GM18520 (cell line): ENCODE results near the gene KRT28.
"Not testable (repeated sequence)": the region's sequence is repeated elsewhere in the genome, so short reads cannot be mapped to it uniquely, and the experiment has no call there.

ENCODE experiments used
- ATAC-seq: cut with Tn5 transposase; IDR thresholded peaks from one replicate; pipeline ENCODE4 v1.9.1; 2021; ENCODE audit not compliant: unreplicated experiment

KRT28 gene

GRCh38 chr17:40819528-40820125 is 19.9 kb upstream of the KRT28 start:
- no peak for ATAC-seq

GRCh38 chr17:40818733-40819527 is 19.2 kb upstream of the KRT28 start:
- peak; percentile 37 for ATAC-seq

DNA sequence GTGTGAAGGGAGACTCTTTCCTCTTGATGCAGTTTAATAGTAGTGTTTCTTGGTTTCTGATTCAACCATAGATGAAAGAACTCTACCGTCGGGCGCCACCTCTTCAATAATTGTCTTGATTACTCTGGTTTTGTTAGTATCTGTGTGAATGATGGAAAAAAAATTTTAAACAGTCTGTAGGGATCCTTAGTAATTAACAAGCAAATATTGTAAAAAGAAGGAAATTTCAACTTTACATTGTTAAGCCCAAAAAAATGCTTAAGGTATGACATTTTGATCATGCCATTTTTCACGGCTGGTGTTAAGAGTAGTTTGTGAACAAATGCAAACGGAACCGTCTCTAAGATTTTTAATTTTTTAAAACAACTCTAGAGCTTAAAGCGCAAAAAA is 18.6 kb upstream of the KRT28 start:
- no peak for ATAC-seq

DNA sequence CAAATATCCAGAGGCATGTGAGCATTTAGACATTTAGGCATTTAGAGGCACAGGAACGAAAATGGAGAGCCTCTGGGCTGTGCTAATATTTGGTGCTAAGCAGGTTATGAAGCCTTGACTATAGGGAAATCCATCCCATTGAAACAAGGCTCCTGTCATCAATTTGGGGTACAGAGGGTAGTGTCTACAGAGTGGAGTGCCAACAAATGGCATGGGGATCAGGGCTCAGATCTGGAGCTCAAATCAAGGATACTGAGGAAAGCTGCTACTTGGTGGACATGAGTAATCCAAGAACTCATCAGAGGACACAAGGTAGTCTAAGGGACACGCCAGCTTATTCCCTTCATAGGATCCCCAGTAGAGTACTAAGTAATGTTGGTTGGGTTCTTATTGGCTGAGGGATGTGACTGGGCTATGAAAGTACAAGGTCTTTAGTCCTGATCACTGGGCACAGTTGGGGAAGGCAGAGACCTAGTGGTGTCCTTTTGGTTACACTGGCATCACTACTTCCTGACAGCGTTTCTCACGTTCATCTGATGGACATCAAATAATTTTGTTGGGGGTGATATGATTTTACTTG is 17.4 kb upstream of the KRT28 start:
- ATAC-seq = no peak

- no peak for ATAC-seq
These were observed 16.8 kb upstream of the KRT28 start for GRCh38 chr17:40816569-40816968.

GRCh38 chr17:40815381-40815780 is 15.6 kb upstream of the KRT28 start:
- ATAC-seq = no peak

- not testable (repeated sequence) for ATAC-seq
These were observed 14.9 kb upstream of the KRT28 start for GRCh38 chr17:40814657-40815056.

DNA sequence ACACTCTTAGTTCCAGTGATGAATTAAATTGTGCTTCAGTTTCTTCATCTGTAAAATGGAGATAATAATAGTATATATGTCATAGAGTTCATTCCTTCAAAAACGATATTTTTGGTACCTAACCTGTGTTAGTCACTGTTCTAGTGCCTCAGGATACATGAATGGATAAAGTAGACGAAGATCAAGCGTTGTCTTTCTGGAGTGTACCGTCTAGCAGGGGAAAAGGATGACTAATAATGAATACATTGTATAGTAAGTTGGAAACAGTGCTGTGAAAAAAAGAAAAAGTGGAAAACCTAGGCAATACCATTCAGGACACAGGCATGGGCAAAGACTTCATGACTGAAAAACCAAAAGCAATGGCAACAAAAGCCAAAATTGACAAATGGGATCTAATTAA is 14.0 kb upstream of the KRT28 start:
- no peak for ATAC-seq

DNA sequence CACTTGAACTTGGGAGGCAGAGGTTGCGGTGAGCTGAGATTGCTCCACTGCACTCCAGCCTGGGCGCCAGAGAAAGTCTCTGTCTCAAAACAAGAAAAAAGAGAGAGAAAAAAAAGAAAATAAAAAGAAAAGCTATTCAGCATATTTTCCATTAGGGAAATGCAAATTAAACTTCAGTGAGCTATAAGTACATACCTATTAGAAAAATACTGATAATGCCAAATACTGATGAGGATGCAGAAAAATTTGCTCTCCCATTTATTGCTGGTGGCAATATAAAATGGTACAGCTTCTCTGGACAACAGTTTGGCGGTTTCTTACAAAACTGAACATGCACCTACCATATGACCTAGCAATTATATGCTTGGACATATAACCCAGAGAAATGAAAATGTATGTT is 12.9 kb upstream of the KRT28 start:
- no peak for ATAC-seq

GRCh38 chr17:40810494-40810893 is 10.7 kb upstream of the KRT28 start:
- ATAC-seq = no peak

DNA sequence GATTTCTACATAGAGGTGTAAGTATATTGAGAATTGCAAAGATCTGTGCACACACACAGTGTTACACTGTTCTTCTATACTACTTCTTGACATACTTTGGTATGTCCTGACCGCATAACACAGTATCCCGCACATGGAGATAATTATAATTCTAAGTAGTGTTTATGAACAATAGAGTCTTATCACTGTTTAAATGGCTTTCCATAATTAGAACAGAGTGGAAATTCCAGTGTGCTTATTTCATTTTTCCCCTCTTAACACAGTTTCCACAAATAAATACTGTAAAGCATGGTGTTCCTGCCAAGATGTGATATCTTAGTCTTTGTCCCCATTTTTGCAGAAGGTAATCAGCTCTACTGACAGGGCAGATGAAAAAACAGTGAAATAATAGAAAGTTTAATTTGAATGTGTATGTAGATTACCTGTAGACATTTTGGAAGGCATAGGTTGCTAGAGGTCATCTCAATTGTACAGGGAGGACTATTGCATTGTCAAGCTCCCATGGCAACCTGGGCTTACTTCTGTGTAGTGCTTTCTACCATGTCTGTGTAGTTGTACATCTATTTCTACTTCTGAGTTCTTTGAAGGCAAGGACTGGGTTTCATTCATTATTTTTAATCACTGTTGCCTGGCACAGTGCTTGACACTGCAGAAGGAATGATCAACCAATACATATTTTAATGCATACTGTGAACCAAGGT is 10.1 kb upstream of the KRT28 start:
- no peak for ATAC-seq

DNA sequence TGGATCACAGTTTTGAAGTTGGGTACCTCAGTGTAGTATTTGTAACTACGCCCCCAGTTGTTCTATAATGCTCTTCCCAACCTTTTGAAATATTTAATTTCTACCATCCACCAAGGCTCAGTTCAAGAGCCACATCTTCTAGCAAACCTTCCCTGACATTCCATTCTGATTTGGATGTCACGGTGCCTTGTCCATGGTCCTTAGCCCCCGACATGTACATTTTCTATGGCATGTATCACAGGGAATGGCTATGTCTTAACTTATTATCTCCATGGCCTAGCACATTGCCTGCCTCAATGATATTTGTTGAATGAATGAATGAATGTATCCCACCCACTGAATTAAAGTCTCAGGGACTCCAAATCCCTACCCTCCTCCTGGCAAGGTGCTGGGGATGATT is 6.4 kb upstream of the KRT28 start:
- no peak for ATAC-seq

GRCh38 chr17:40803617-40804082 is 3.9 kb upstream of the KRT28 start:
- ATAC-seq = no peak

GRCh38 chr17:40801157-40801556 is 1.4 kb upstream of the KRT28 start:
- no peak for ATAC-seq

- ATAC-seq = no peak
These were observed 622 bp upstream of the KRT28 start for GRCh38 chr17:40800381-40800780.

DNA sequence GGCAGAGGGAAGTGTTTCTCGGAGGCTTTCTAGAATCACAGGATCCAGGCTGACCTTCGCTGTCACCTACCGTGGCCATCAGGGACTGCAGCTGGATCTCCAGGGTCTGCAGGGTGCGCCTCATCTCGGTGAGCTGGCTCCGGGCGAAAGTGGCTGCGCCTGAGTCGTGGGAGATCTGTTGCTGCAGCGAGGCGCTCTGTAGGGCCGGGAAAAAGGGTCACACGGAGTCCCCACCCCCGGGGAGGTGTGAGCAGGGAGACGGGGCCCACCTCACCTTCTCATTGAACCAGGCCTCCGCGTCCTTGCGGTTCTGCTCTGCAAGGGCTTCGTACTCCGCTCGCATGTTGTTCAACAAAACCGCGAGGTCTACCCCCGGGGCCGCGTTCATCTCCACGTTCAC is 2.9 kb downstream of the KRT28 start:
- no peak for ATAC-seq

- no peak for ATAC-seq
These were observed 4.6 kb downstream of the KRT28 start for GRCh38 chr17:40795019-40795667.

GRCh38 chr17:40794466-40794865 is 5.3 kb downstream of the KRT28 start:
- no peak for ATAC-seq

- ATAC-seq = no peak
These were observed 5.9 kb downstream of the KRT28 start for GRCh38 chr17:40793832-40794231.

DNA sequence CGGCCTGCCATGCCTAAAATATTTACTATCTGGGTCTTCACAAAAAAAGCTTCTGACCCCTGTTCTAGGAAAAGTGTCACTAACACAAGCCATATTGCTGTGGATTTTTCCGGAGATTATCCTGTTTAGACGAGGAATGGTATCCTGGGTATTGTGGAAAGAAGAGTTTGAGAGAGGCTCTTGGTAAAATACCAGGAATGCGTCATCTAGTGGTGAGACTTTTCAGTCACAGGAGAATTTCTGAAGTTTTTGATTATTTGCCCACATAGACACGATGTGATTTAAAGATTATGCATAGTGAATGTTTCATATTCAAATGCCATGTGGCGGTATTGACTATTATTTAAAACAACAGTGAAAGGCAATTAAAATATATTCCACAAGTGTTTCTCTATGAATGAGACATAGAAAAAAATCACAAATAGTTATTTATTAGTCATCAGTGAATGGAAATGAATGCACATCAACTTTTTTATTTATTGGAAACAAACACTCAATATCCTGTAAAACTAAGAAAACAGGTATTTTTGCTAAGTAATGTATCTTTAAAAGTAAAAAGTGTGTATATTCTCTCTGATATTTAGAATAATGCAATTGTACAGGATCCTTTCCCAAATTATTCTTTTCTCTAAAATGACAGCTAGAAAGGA is 7.8 kb downstream of the KRT28 start:
- no peak for ATAC-seq

DNA sequence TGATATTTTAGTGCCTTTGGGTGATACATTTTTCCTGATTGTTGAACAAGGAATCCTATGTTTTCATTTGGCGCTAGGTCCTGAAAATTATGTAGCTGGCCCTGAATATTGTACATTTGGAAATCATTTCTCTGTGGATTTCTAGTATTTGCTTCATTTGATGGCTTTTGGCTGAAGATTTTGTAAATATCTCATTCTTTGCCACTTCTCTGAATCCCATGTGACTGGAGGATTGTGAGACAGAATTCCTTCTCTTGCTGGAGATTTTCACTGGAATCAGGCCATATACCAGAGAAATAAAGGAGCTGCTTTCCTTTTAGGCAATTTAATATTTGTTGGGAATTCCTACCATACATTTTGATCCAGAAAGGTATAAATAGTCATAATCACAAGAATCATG is 8.6 kb downstream of the KRT28 start:
- no peak for ATAC-seq
